ENCODE measurements around the gene NMD3.
"Not testable (repeated sequence)": the region's sequence is repeated elsewhere in the genome, so short reads cannot be mapped to it uniquely, and the experiment has no call there.

The NMD3 gene

GRCh38 chr3:161220850-161221753 is at the start of gene NMD3:
TSS of gene NMD3 (plus strand) at chr3:161221311. CDS start at chr3:161222014, 703 bp downstream.
- H3K4me3 ChIP-seq (ENCODE audit: low read length): peak within 1 kb of the TSS; percentile 94
- no peaks in the 10 kb centered on the region for H3K9me3 ChIP-seq (ENCODE audit: insufficient read depth, low read depth, low read length)
- no peaks in the 10 kb centered on the region; the same call in 1 of the 2 replicates for H3K4me1 ChIP-seq (ENCODE audit: insufficient read depth, low read length)
- peaks cover 14% of the 10 kb centered on the region for H3K36me3 ChIP-seq (ENCODE audit: insufficient read depth, low read depth, low read length)
- H3K27ac ChIP-seq (ENCODE audit: low read length): no peak within 1 kb of the TSS
- peak within 1 kb of the TSS; percentile 85; the same call in 1 of the 2 replicates for H3K9ac ChIP-seq (ENCODE audit: low read depth, low read length)
- H3K27me3 ChIP-seq (ENCODE audit: insufficient read depth, low read length): no peaks in the 10 kb centered on the region

- H3K36me3 ChIP-seq (ENCODE audit: insufficient read depth, low read depth, low read length): no peaks in the 10 kb centered on the region
- H3K4me3 ChIP-seq (ENCODE audit: low read length): no peak overlapping the region
- H3K9me3 ChIP-seq (ENCODE audit: insufficient read depth, low read depth, low read length): no peaks in the 10 kb centered on the region
- H3K9ac ChIP-seq (ENCODE audit: low read depth, low read length): no peak overlapping the region
- no peaks in the 10 kb centered on the region for H3K27me3 ChIP-seq (ENCODE audit: insufficient read depth, low read length)
- H3K27ac ChIP-seq (ENCODE audit: low read length): no peak overlapping the region
- no peaks in the 10 kb centered on the region for H3K4me1 ChIP-seq (ENCODE audit: insufficient read depth, low read length)
Observed at GRCh38 chr3:161171639-161172552, 49.2 kb upstream of the NMD3 start.

- H3K9ac ChIP-seq (ENCODE audit: low read depth, low read length): no peak overlapping the region
- no peak overlapping the region for H3K27ac ChIP-seq (ENCODE audit: low read length)
- no peaks in the 10 kb centered on the region for H3K27me3 ChIP-seq (ENCODE audit: insufficient read depth, low read length)
- no peak overlapping the region for H3K4me3 ChIP-seq (ENCODE audit: low read length)
- no peaks in the 10 kb centered on the region for H3K36me3 ChIP-seq (ENCODE audit: insufficient read depth, low read depth, low read length)
- no peaks in the 10 kb centered on the region for H3K9me3 ChIP-seq (ENCODE audit: insufficient read depth, low read depth, low read length)
- no peaks in the 10 kb centered on the region for H3K4me1 ChIP-seq (ENCODE audit: insufficient read depth, low read length)
Observed at GRCh38 chr3:161175506-161175905, 45.6 kb upstream of the NMD3 start.

- no peaks in the 10 kb centered on the region for H3K27me3 ChIP-seq (ENCODE audit: insufficient read depth, low read length)
- H3K36me3 ChIP-seq (ENCODE audit: insufficient read depth, low read depth, low read length): no peaks in the 10 kb centered on the region
- H3K4me1 ChIP-seq (ENCODE audit: insufficient read depth, low read length): no peaks in the 10 kb centered on the region
- no peak overlapping the region for H3K9ac ChIP-seq (ENCODE audit: low read depth, low read length)
- H3K9me3 ChIP-seq (ENCODE audit: insufficient read depth, low read depth, low read length): no peaks in the 10 kb centered on the region; the same call in 1 of the 2 replicates
- no peak overlapping the region for H3K27ac ChIP-seq (ENCODE audit: low read length)
- no peak overlapping the region for H3K4me3 ChIP-seq (ENCODE audit: low read length)
Observed at GRCh38 chr3:161177991-161178390, 43.1 kb upstream of the NMD3 start.

- H3K4me1 ChIP-seq (ENCODE audit: insufficient read depth, low read length); H3K27ac ChIP-seq (ENCODE audit: low read length); H3K9ac ChIP-seq (ENCODE audit: low read depth, low read length); H3K27me3 ChIP-seq (ENCODE audit: insufficient read depth, low read length); H3K4me3 ChIP-seq (ENCODE audit: low read length); H3K9me3 ChIP-seq (ENCODE audit: insufficient read depth, low read depth, low read length); H3K36me3 ChIP-seq (ENCODE audit: insufficient read depth, low read depth, low read length): not testable (repeated sequence)
Observed at GRCh38 chr3:161181371-161181770, 39.7 kb upstream of the NMD3 start.

GRCh38 chr3:161187046-161187445 is 34.1 kb upstream of the NMD3 start:
- H3K9me3 ChIP-seq (ENCODE audit: insufficient read depth, low read depth, low read length): no peaks in the 10 kb centered on the region; the same call in 1 of the 2 replicates

GRCh38 chr3:161197855-161198850 is 23.0 kb upstream of the NMD3 start:
- H3K4me1 ChIP-seq (ENCODE audit: insufficient read depth, low read length): 0 out of 2 replicates have a peak, but pooled peaks cover 3% of the 10 kb centered on the region

More at GRCh38 chr3:161187046-161187445, 34.1 kb upstream of the NMD3 start:
- Histone ChIP-seq H3K27me3 (ENCODE audit: insufficient read depth, low read length) (no peaks in the 10 kb centered on the region), H3K36me3 (ENCODE audit: insufficient read depth, low read depth, low read length) (no peaks in the 10 kb centered on the region), H3K4me1 (ENCODE audit: insufficient read depth, low read length) (peaks cover 3% of the 10 kb centered on the region; the same call in 1 of the 2 replicates), H3K9ac (ENCODE audit: low read depth, low read length) (no peak overlapping the region), H3K27ac (ENCODE audit: low read length) (no peak overlapping the region), H3K4me3 (ENCODE audit: low read length) (no peak overlapping the region)

GRCh38 chr3:161199926-161200325 is 21.2 kb upstream of the NMD3 start:
- Histone ChIP-seq H3K9me3 (ENCODE audit: insufficient read depth, low read depth, low read length) (peaks cover 9% of the 10 kb centered on the region; the same call in 1 of the 2 replicates), H3K27ac (ENCODE audit: low read length) (no peak overlapping the region), H3K9ac (ENCODE audit: low read depth, low read length) (no peak overlapping the region), H3K27me3 (ENCODE audit: insufficient read depth, low read length) (no peaks in the 10 kb centered on the region), H3K36me3 (ENCODE audit: insufficient read depth, low read depth, low read length) (no peaks in the 10 kb centered on the region), H3K4me3 (ENCODE audit: low read length) (no peak overlapping the region), H3K4me1 (ENCODE audit: insufficient read depth, low read length) (0 out of 2 replicates have a peak, but pooled peaks cover 3% of the 10 kb centered on the region)

More at GRCh38 chr3:161197855-161198850, 23.0 kb upstream of the NMD3 start:
- Histone ChIP-seq H3K36me3 (ENCODE audit: insufficient read depth, low read depth, low read length) (no peaks in the 10 kb centered on the region), H3K27ac (ENCODE audit: low read length) (no peak overlapping the region), H3K4me3 (ENCODE audit: low read length) (no peak overlapping the region), H3K9ac (ENCODE audit: low read depth, low read length) (no peak overlapping the region), H3K27me3 (ENCODE audit: insufficient read depth, low read length) (no peaks in the 10 kb centered on the region), H3K9me3 (ENCODE audit: insufficient read depth, low read depth, low read length) (peaks cover 9% of the 10 kb centered on the region; the same call in 1 of the 2 replicates)

- no peaks in the 10 kb centered on the region for H3K27me3 ChIP-seq (ENCODE audit: insufficient read depth, low read length)
- no peak overlapping the region for H3K4me3 ChIP-seq (ENCODE audit: low read length)
- H3K4me1 ChIP-seq (ENCODE audit: insufficient read depth, low read length): 0 out of 2 replicates have a peak, but pooled peaks cover 3% of the 10 kb centered on the region
- no peak overlapping the region for H3K27ac ChIP-seq (ENCODE audit: low read length)
- no peak overlapping the region for H3K9ac ChIP-seq (ENCODE audit: low read depth, low read length)
- H3K36me3 ChIP-seq (ENCODE audit: insufficient read depth, low read depth, low read length): no peaks in the 10 kb centered on the region
- no peaks in the 10 kb centered on the region for H3K9me3 ChIP-seq (ENCODE audit: insufficient read depth, low read depth, low read length)
Observed at GRCh38 chr3:161203485-161204098, 17.5 kb upstream of the NMD3 start.

- no peaks in the 10 kb centered on the region for H3K27me3 ChIP-seq (ENCODE audit: insufficient read depth, low read length)
- H3K9ac ChIP-seq (ENCODE audit: low read depth, low read length): no peak overlapping the region
- H3K4me1 ChIP-seq (ENCODE audit: insufficient read depth, low read length): no peaks in the 10 kb centered on the region
- no peak overlapping the region for H3K27ac ChIP-seq (ENCODE audit: low read length)
- no peaks in the 10 kb centered on the region for H3K36me3 ChIP-seq (ENCODE audit: insufficient read depth, low read depth, low read length)
- H3K9me3 ChIP-seq (ENCODE audit: insufficient read depth, low read depth, low read length): no peaks in the 10 kb centered on the region
- no peak overlapping the region for H3K4me3 ChIP-seq (ENCODE audit: low read length)
Observed at GRCh38 chr3:161208931-161209330, 12.2 kb upstream of the NMD3 start.
